ENCODE data around the gene POLR3A. TPM values are rescaled to one million over a fixed set of nuclear protein-coding genes. Genes with fewer than 3 reads are reported as not detected.

Gene POLR3A
- total RNA-seq, 2 experiments from 2014 or later, result 16.2 to 17.5 TPM

DNA sequence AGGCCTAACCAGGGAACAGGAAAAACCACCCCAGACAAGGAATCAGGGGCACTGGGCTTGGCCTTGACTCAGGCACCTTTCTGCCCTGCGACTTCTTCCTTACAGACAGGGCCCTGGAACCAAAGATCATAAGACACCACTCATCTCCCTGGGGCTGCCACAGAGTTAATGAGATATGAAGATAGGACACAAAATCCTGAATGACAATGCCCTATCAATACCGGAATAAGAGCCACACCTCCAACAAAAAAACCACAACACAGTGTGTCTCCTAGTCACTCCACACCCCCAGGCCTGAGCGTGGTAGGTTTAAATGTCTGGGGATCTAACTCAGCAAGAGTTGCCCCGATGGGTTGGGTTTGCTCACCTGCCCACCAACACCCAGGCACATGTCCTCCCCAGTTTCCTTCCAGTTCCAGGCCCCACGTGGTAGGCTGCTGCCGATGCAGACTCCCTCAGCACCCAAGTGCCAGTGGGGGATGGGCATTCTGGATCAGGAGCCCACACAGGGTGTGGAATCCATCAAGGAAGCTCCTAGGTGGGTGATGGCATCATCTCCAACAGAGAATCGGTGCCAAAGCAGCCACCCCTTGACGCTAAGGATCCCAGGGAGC, 106.6 kb downstream of the POLR3A start:
- CTCF ChIA-PET, result no interaction called here
- intact Hi-C loops (cut with micrococcal nuclease), result no loop called here
- H3K27ac Mint-ChIP-seq, result no peak overlapping the region
- no peaks in the 10 kb centered on the region for H3K36me3 Mint-ChIP-seq (ENCODE audit: low read depth)
- ATAC-seq, result no peak
- H3K4me3 Mint-ChIP-seq, result no peak overlapping the region
- TF ChIP-seq, protein P1, sequence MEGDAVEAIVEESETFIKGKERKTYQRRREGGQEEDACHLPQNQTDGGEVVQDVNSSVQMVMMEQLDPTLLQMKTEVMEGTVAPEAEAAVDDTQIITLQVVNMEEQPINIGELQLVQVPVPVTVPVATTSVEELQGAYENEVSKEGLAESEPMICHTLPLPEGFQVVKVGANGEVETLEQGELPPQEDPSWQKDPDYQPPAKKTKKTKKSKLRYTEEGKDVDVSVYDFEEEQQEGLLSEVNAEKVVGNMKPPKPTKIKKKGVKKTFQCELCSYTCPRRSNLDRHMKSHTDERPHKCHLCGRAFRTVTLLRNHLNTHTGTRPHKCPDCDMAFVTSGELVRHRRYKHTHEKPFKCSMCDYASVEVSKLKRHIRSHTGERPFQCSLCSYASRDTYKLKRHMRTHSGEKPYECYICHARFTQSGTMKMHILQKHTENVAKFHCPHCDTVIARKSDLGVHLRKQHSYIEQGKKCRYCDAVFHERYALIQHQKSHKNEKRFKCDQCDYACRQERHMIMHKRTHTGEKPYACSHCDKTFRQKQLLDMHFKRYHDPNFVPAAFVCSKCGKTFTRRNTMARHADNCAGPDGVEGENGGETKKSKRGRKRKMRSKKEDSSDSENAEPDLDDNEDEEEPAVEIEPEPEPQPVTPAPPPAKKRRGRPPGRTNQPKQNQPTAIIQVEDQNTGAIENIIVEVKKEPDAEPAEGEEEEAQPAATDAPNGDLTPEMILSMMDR (IDR thresholded peaks at IDR 0.05), result no peak
- no peak for DNase-seq
- H3K4me1 Mint-ChIP-seq (ENCODE audit: low read depth), result peaks cover 11% of the 10 kb centered on the region
- POLR2A ChIA-PET, result no interaction called here
- peaks cover 37% of the 10 kb centered on the region for H3K27me3 Mint-ChIP-seq
- H3K9me3 Mint-ChIP-seq, result no peaks in the 10 kb centered on the region

DNA sequence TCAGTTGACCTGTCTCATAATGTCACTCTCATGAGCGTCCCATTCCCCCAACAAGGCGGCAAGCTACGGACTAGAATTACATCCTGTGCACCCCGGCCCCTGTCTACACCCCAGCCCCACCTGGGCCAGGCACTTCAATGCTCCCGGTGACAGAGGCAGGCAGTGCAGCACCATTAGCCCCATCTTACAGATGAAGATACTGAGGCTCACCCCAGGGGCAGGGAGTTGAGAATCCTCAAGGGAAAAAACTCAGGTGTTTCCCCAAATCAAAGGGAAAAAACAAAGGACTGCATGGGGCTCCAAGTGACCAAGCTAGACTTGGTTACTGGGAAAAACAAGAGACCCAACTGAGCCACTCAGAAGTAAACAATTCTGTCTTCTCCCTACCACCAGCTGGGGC, 107.3 kb downstream of the POLR3A start:
- Mint-ChIP-seq H3K27ac (no peak overlapping the region), H3K4me1 (ENCODE audit: low read depth) (peaks cover 5% of the 10 kb centered on the region), H3K27me3 (peaks cover 31% of the 10 kb centered on the region), H3K9me3 (no peaks in the 10 kb centered on the region), H3K4me3 (no peak overlapping the region), H3K36me3 (ENCODE audit: low read depth) (no peaks in the 10 kb centered on the region)
- ChIA-PET CTCF (no interaction called here), POLR2A (no interaction called here)
- DNase-seq (no peak), ATAC-seq (no peak)
- intact Hi-C loops (cut with micrococcal nuclease), result no loop called here
- TF ChIP-seq, protein P1 (IDR thresholded peaks at IDR 0.05), result no peak

DNA sequence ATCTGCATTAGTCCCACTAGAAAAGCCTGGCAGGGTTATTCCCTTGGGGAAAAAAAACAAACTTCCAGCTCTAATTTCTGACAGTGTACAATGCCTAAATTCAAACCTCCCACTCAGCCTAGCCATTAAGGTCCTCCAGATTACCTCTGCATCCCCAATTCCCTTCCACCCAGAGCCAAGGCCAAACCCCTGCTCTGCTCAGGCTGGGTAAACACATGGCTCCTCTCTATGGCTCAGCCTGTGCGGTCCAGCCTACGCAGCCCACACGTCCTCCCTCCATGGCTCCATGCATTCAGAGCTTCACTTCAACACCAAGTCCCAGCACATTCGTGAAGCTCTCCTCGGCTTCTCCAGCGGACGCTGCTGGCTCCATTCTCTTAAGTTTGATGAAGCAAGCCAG, 107.9 kb downstream of the POLR3A start:
- no peak overlapping the region for H3K4me3 Mint-ChIP-seq
- H3K27me3 Mint-ChIP-seq, result peaks cover 31% of the 10 kb centered on the region
- no peaks in the 10 kb centered on the region for H3K36me3 Mint-ChIP-seq (ENCODE audit: low read depth)
- ChIA-PET CTCF (no interaction called here), POLR2A (no interaction called here)
- TF ChIP-seq, protein P1 (IDR thresholded peaks at IDR 0.05), result no peak
- intact Hi-C loops (cut with micrococcal nuclease), result no loop called here
- DNase-seq, result no peak
- ATAC-seq, result no peak
- peaks cover 5% of the 10 kb centered on the region for H3K4me1 Mint-ChIP-seq (ENCODE audit: low read depth)
- no peak overlapping the region for H3K27ac Mint-ChIP-seq
- no peaks in the 10 kb centered on the region for H3K9me3 Mint-ChIP-seq

DNA sequence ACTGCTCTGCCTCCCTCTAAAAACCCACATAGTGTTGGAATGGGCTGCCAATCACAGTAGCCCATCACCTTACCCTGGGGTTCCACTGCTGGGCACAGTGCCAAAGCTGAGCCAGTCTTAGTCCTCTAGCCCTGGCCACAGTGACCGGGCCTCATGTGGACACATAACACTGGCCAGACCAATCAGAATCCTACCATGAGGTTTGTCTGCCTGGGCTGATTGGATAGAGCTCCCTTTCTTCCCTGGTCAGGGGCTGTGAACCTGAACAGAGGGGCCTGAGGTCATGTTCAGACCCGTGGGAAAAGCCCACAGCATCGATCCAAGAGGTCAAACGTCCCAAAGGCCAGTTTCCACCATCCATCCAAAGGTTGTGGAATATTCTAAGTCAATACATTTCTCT, 108.8 kb downstream of the POLR3A start:
- intact Hi-C loops (cut with micrococcal nuclease), result no loop called here
- ATAC-seq (no peak), DNase-seq (no peak)
- Mint-ChIP-seq H3K36me3 (ENCODE audit: low read depth) (no peaks in the 10 kb centered on the region), H3K9me3 (no peaks in the 10 kb centered on the region), H3K4me1 (ENCODE audit: low read depth) (peaks cover 4% of the 10 kb centered on the region), H3K4me3 (no peak overlapping the region), H3K27me3 (peaks cover 29% of the 10 kb centered on the region), H3K27ac (no peak overlapping the region)
- ChIA-PET CTCF (no interaction called here), POLR2A (interaction anchor here (1.0 kb wide), 1 partner anchor 38 kb away, joined by 3 read pairs; no protein-coding TSS in a partner anchor)
- TF ChIP-seq, protein P1 (IDR thresholded peaks at IDR 0.05), result no peak

DNA sequence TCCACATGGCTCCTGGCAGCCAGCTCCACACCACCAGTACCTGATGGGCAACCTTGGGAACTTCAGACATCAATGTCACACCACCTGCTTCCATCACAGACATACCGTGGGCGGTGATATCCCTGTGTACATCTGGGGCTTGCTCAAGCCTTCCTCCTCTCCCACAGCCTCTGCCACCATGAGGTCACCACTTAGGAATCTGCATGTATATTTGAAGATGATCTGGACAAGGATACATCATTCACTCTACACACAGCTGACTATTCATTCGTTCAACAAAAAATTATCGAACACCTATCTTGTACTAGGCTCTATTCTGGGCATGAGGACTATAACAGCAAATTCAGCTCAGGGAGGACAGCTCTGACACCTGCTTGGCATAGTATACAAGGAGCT, 109.6 kb downstream of the POLR3A start:
- CTCF ChIA-PET, result no interaction called here
- intact Hi-C loops (cut with micrococcal nuclease), result no loop called here
- H3K4me1 Mint-ChIP-seq (ENCODE audit: low read depth), result no peaks in the 10 kb centered on the region
- peaks cover 23% of the 10 kb centered on the region for H3K27me3 Mint-ChIP-seq
- no peak overlapping the region for H3K27ac Mint-ChIP-seq
- POLR2A ChIA-PET, result no interaction called here
- no peaks in the 10 kb centered on the region for H3K36me3 Mint-ChIP-seq (ENCODE audit: low read depth)
- no peaks in the 10 kb centered on the region for H3K9me3 Mint-ChIP-seq
- DNase-seq (no peak), ATAC-seq (no peak)
- TF ChIP-seq, protein P1 (IDR thresholded peaks at IDR 0.05), result no peak
- no peak overlapping the region for H3K4me3 Mint-ChIP-seq

Other genes starting within 250 kb of the POLR3A start
- 1 to 10 TPM; 2.7 to 4.8 TPM for gene DLG5, start 102.8 kb downstream of the POLR3A start, total RNA-seq
- gene RPS24, start 4.3 kb upstream of the POLR3A start, total RNA-seq, result 1,000 to 10,000 TPM; 2,061 to 2,067 TPM